IPS-20b (cell line): ENCODE results near the gene UBAP1.

Experiments
- H3K27ac ChIP-seq: one replicate; pipeline ENCODE4 v1.5.1; 2013; ENCODE audit warnings: low read length
- H3K27me3 ChIP-seq: 2 replicates; pipeline ENCODE4 v1.6.1; 2013; ENCODE audit warnings: mild to moderate bottlenecking, low read length, inconsistent platforms; ENCODE audit not compliant: insufficient read depth
- H3K36me3 ChIP-seq: 2 replicates; pipeline ENCODE4 v1.6.1; 2013; ENCODE audit warnings: low read depth, mild to moderate bottlenecking, inconsistent platforms, low read length, moderate library complexity; ENCODE audit not compliant: insufficient read depth
- H3K4me1 ChIP-seq: 2 replicates; pipeline ENCODE4 v1.6.1; 2013; ENCODE audit warnings: mild to moderate bottlenecking, control low read depth, inconsistent platforms, low read length, moderate library complexity; ENCODE audit not compliant: insufficient read depth
- H3K4me3 ChIP-seq: 2 replicates; pipeline ENCODE4 v1.5.1; 2013; ENCODE audit warnings: mild to moderate bottlenecking, low read length, inconsistent platforms
- H3K9ac ChIP-seq: 2 replicates; pipeline ENCODE4 v1.6.1; 2013; ENCODE audit warnings: low read depth, mild to moderate bottlenecking, inconsistent platforms, low read length, moderate library complexity
- H3K9me3 ChIP-seq: 2 replicates; pipeline ENCODE4 v1.6.1; 2013; ENCODE audit warnings: mild to moderate bottlenecking, low read depth, low read length, inconsistent platforms; ENCODE audit not compliant: insufficient read depth

UBAP1 gene

DNA sequence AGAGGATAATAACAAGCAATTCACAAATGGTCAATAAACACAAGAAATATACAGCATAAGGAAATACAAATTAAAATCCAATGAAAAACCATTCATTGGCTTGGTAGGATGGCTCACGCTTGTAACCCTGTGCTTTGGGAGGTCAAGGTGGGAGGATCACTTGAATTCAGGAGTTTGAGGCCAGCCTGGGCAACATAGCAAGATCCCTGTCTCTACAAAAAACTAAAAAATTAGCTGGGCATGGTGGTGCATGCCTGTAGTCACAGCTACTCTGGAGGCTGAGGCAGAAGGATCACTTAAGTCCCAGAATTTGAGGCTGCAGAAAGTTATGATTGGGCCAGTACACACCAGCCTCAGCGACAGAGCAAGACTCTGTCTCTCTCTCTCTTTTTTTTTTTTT, 20.9 kb upstream of the UBAP1 start:
- Histone ChIP-seq H3K27ac (no peak overlapping the region), H3K4me3 (no peak overlapping the region), H3K9ac (no peak overlapping the region), H3K9me3 (no peaks in the 10 kb centered on the region), H3K27me3 (no peaks in the 10 kb centered on the region), H3K4me1 (no peaks in the 10 kb centered on the region; the same call in 1 of the 2 replicates), H3K36me3 (no peaks in the 10 kb centered on the region)

DNA sequence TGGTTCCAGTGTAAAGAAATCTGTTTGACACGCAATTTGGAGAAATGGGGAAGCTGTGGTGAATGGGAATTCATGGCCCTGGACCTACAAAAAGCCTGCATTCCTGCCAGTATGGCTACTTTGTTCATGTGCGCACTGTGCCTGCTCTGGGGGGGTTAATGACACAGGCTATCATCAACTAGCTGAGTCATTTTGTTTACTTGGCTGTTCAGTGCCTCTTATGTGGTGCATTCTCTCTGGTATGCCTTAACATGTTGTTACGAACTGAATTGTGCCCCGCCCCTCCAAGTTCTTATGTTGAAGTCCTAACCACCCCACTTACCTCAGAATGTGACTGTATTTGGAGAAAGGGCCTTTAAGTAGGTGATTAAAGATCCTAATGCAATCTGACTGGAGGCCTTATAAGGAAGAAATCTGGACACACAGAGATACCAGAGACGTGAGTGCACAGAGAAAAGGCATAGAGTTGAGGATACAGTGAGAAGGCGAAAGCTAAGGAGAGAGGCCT, 20.4 kb upstream of the UBAP1 start:
- Histone ChIP-seq H3K36me3 (no peaks in the 10 kb centered on the region), H3K4me1 (no peaks in the 10 kb centered on the region; the same call in 1 of the 2 replicates), H3K9ac (no peak overlapping the region), H3K4me3 (no peak overlapping the region), H3K27me3 (no peaks in the 10 kb centered on the region), H3K9me3 (no peaks in the 10 kb centered on the region), H3K27ac (no peak overlapping the region)

DNA sequence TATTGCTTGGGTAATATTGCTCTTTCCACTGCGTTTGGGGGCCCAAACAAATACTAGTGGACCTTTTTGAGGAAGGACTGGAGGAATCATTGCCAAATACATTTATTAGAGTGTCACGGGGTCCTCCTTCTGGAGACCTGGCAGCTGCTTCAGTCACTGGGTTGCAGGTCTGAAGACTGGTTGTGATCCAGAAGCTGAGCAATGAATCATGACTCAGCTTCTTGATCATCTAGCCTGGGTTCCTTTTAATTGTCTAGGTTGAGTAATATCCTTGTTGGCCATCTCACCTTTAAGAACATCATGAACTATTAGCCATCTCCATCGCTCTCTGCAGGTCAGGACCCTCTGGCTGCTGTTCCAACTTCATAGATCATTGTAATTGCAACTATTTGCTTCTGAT, 15.4 kb upstream of the UBAP1 start:
- Histone ChIP-seq H3K27me3 (no peaks in the 10 kb centered on the region), H3K4me1 (no peaks in the 10 kb centered on the region), H3K9ac (no peak overlapping the region), H3K36me3 (no peaks in the 10 kb centered on the region), H3K4me3 (no peak overlapping the region), H3K27ac (no peak overlapping the region), H3K9me3 (no peaks in the 10 kb centered on the region)

DNA sequence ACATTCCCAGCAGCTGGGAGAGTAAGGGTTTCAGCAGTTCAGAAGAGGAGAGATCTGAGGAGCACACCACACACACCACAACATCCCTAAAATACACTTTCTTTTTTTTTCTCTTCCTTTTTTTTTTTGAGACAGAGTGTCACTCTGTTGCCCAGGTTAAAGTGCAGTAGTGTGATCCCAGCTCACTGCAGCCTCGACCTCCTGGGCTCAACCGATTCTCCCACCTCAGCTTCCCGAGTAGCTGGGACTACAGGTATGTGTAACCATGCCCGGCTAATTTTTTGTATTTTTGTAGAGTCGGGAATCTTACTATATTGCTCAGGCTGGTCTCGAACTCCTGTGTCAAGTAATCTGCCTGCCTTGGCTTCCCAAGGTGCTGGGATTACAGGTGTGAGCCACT, 9.7 kb upstream of the UBAP1 start:
- Histone ChIP-seq H3K9ac (no peak overlapping the region), H3K36me3 (no peaks in the 10 kb centered on the region), H3K27me3 (no peaks in the 10 kb centered on the region), H3K9me3 (no peaks in the 10 kb centered on the region), H3K4me3 (no peak overlapping the region), H3K27ac (no peak overlapping the region), H3K4me1 (no peaks in the 10 kb centered on the region)

DNA sequence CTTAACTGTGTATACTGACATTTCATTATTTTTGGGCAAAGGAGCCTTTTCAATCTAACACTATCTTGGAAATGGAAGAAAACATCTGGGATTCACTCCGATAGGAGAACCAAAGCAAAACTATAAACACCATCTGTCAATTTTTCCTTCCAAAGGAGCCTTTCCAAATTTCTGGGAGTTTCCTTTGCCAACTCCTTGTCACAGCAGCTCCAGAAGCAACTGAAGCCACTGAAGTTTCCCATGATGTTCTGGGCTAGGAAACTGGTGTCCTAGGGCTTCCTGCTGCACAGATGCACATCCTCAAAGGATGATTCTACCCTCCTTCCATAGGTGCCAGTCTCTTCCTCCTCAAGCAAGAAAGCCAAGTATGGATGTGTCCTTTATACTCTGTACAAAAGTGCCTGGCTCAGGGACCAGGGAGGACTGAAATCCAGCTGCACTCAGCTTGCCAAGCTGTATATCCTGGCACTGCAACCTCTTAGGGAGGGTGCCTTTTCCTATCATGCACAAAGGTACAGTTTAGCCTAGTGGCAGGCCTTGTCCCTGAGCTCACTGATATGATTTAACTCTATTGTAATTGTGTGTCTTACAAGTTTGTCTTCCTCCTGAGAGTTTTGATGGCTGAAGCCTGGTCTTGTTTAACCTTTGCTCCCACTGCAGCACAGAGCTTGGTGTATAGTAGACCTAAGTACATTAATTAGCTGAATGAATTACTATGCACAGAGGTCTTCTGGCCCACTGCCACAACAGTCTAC, 8.4 kb upstream of the UBAP1 start:
- no peak overlapping the region for H3K9ac ChIP-seq
- H3K4me1 ChIP-seq = no peaks in the 10 kb centered on the region
- H3K9me3 ChIP-seq = no peaks in the 10 kb centered on the region
- H3K4me3 ChIP-seq = no peak overlapping the region
- H3K27ac ChIP-seq = no peak overlapping the region
- no peaks in the 10 kb centered on the region for H3K27me3 ChIP-seq
- no peaks in the 10 kb centered on the region for H3K36me3 ChIP-seq

DNA sequence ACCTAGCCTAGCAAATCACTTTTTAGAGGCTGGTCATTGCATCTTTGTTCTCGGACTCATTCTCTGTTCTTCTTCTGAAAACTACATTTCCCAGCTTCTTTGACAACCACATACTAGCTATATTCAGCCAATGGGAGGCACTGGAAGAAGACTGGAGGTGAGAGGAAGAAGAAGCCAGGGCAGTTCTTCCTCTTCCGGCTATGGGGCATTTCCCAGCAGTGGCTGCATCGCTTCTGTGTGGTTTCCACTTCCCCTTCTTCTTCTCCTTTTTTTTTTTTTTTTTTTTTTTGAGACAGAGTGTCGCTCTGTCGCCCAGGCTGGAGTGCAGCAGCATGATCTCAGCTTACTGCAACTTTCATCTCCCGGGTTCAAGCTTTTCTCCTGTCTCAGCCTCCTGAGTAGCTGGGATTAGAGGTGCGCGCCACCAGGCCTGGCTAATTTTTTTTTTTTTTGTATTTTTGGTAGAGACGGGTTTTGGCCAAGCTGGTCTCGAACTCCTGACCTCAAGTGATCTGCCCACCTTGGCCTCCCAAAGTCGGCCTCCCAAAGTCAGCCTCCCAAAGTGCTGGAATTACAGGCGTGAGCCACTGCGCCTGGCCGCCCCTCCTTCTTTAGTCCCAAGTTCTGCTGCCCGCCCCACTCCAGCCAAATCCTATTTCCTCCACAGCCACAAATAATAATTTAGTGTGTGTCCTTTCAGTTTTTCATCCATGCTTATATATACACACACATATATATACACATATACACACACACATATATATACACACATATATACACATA, 6.9 kb upstream of the UBAP1 start:
- Histone ChIP-seq H3K9ac (no peak overlapping the region), H3K4me3 (no peak overlapping the region), H3K36me3 (no peaks in the 10 kb centered on the region), H3K27me3 (no peaks in the 10 kb centered on the region), H3K4me1 (no peaks in the 10 kb centered on the region), H3K9me3 (no peaks in the 10 kb centered on the region), H3K27ac (no peak overlapping the region)

DNA sequence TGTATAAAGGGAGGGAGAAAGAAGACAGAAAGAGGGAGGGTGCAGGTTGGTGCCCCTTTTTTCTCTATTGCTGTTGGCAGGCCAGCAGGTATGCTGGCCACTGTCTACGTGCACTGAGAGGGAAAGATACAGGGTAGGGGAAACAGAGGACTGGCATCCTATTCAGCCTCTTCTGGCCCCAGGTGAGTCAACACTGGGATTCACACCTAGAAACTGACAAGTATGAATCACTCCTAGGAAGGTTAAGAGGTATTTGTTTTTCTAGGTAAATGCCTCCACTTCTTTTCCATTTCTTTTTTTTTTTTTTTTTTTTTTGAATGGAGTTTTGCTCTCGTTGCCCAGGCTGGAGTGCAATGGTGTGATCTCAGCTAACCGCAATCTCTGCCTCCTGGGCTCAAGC, 2.8 kb upstream of the UBAP1 start:
- Histone ChIP-seq H3K27ac (no peak overlapping the region), H3K4me1 (no peaks in the 10 kb centered on the region)

DNA sequence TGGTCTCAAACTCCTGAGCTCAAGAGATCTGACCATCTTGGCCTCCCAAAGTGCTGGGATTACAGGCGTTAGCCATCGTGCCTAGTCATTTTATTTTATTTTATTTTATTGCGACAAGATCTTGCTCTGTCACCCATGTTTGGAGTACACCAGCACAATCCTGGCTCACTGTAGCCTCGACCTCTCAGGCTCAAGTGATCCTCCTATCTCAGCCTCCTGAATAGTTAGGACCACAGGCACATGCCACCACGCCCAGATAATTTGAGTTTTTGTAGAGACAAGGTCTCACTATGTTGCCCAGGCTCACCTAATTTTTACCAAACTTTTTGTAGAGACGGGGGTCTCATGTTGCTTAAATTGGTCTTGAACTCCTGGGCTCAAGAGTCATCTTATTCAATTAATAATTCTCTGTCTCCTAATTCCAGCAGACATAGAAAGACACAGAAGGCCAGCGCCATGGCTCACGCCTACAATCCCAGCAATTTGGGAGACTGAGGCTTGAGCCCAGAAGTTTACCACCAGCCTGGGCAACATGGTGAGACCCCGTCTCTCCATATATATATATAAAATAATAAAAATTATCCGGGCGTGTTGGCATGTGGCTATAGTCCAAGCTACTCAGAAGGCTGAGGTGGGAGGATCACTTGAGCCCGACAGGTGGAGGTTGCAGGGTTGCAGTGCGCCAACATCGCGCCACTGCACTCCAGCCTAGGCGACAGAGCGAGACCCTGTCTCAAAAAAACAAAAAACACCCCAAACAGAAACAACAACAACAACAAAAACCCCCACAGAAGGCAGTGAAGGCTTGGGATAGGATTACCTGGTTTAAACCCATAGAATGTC, 1.0 kb upstream of the UBAP1 start:
- H3K27me3 ChIP-seq = no peaks in the 10 kb centered on the region
- no peaks in the 10 kb centered on the region for H3K4me1 ChIP-seq
- peak overlapping the region; percentile 96 for H3K4me3 ChIP-seq
- peak overlapping the region; percentile 80 for H3K27ac ChIP-seq
- no peaks in the 10 kb centered on the region for H3K36me3 ChIP-seq
- H3K9me3 ChIP-seq = no peaks in the 10 kb centered on the region
- peak overlapping the region; percentile 95; the same call in 1 of the 2 replicates for H3K9ac ChIP-seq

More for the DNA sequence above, 2.8 kb upstream of the UBAP1 start:
- no peaks in the 10 kb centered on the region for H3K27me3 ChIP-seq
- no peaks in the 10 kb centered on the region for H3K9me3 ChIP-seq
- no peak overlapping the region for H3K4me3 ChIP-seq
- H3K36me3 ChIP-seq = no peaks in the 10 kb centered on the region
- H3K9ac ChIP-seq = no peak overlapping the region

DNA sequence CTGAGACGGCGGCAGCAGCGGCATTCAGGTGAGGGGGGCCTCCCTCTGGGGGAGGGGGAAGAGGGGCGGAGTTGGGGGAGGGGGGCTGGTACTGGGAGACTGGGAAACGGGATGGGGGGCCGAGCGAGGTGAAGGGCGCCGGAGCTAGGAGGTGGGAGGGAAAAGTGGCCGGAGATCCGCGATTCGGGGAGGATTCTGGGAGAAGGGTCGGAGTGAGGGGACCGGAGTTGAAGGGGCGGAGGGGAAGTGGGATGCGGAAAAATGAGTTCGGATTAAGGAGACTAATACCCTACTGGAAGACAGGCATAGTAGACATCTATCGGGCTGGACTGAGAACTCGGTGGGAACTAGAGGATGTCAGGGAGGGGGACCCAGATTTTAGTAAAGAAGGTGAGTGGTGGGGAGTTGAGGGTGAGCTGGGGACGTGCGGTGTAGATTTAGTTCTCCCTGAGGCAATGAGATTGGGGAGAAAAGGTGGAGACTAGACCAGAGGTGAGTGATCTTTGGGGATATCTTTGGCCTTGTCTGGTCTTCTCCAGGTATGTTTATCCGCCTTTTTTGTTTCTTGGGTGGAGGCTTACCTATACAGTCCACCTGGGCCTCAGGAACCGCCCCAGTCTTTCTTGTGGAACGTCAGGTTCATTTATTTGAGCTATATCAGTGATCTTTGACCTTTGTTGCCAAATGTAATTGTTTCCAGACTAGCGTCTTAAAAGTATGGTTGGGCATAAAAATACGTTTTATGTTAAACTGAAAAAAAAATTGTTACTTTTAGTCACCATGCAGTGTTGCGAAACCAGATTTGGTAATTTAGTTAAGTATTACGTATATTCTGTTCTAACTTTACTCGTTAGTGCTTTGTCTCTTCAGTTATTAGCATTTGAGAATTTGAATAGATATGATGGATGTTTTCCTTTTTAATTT, 632 bp downstream of the UBAP1 start:
- no peaks in the 10 kb centered on the region for H3K9me3 ChIP-seq
- H3K36me3 ChIP-seq = no peaks in the 10 kb centered on the region
- H3K4me1 ChIP-seq = no peaks in the 10 kb centered on the region
- H3K27me3 ChIP-seq = no peaks in the 10 kb centered on the region
- peak overlapping the region; percentile 80 for H3K27ac ChIP-seq
- peak overlapping the region; percentile 95 for H3K9ac ChIP-seq
- peak overlapping the region; percentile 96 for H3K4me3 ChIP-seq

DNA sequence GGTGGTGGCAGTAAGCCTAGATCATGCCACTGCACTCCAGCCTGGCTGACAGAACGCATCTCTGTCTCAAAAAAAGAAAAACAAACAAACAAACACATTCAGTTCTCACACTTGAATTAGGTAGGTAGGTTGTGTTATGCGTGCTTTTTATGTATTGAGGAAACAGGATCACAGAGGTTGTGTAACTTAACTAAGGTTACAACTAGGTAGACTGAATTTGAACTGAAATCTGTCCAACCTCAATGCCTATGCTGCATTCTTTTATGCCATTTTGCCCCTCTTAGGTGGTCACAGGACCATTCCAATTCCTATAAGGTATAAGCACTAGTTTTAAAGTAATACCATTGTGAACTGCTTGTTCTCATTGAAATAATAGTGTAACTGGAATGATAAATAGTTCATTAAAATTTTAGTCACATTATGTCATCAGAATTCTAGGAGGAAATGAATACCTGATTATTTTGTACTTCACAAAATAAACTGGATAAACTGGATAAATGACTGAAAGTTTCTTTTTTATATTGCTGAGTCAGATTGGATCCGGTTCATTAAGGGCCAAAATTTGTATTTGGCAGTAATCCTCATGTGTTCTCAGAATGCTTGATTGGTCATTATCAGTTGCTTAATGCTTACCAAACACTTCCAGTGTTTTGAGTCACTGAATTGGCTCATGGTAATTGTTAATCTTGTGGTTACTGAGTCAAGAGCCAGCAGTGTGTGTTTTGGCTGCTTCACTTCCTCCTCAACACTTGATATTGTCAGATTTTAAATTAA, 7.1 kb downstream of the UBAP1 start:
- H3K4me1 ChIP-seq = no peaks in the 10 kb centered on the region
- no peak overlapping the region for H3K27ac ChIP-seq
- no peak overlapping the region for H3K4me3 ChIP-seq
- no peak overlapping the region for H3K9ac ChIP-seq
- H3K9me3 ChIP-seq = no peaks in the 10 kb centered on the region
- peaks cover 7% of the 10 kb centered on the region; the same call in 1 of the 2 replicates for H3K36me3 ChIP-seq
- H3K27me3 ChIP-seq = no peaks in the 10 kb centered on the region
